Fibroblast of mammary gland (primary cell): ENCODE measurements around the gene TMEM208.
A peak's percentile ranks its signal among the peaks of the same experiment; 100 is the strongest.

Source experiments
- DNase-seq: peaks from one replicate; pipeline ENCODE4 v3.0.0-alpha.2; 2010; ENCODE audit warnings: low read depth
- H3K4me3 ChIP-seq: 2 replicates; pipeline ENCODE4 v1.5.1; 2011; ENCODE audit warnings: low read depth, mild to moderate bottlenecking, low read length, moderate library complexity; ENCODE audit not compliant: control insufficient read depth
- TF ChIP-seq, protein P1 (sequence below): conservative IDR thresholded peaks from 2 replicates; pipeline ENCODE4 v1.5.1; 2011; ENCODE audit warnings: low read depth, low read length, inconsistent platforms; ENCODE audit not compliant: control insufficient read depth, insufficient read depth

The TMEM208 gene

DNA sequence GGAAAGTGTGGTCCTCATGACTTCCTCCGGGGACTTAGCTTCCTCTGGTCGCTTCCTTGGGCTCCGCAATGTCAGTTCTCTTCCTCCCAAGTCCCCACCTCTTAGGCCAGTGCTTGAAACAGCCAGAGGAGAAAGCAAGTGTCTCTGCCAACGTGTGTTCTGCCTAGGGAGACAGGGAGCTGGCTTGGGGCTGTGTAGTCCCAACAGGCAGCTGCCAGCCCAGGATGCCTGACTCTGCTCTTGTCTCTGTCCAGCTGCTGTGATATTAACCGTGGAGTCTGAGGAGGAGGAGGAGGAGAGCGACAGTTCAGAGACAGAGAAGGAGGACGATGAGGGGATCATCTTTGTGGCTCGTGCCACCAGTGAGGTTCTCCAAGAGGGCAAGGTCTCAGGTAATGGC, 38.9 kb downstream of the TMEM208 start:
- no peak for DNase-seq
- H3K4me3 ChIP-seq, result no peak overlapping the region
- TF ChIP-seq, protein P1, sequence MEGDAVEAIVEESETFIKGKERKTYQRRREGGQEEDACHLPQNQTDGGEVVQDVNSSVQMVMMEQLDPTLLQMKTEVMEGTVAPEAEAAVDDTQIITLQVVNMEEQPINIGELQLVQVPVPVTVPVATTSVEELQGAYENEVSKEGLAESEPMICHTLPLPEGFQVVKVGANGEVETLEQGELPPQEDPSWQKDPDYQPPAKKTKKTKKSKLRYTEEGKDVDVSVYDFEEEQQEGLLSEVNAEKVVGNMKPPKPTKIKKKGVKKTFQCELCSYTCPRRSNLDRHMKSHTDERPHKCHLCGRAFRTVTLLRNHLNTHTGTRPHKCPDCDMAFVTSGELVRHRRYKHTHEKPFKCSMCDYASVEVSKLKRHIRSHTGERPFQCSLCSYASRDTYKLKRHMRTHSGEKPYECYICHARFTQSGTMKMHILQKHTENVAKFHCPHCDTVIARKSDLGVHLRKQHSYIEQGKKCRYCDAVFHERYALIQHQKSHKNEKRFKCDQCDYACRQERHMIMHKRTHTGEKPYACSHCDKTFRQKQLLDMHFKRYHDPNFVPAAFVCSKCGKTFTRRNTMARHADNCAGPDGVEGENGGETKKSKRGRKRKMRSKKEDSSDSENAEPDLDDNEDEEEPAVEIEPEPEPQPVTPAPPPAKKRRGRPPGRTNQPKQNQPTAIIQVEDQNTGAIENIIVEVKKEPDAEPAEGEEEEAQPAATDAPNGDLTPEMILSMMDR, result no peak

DNA sequence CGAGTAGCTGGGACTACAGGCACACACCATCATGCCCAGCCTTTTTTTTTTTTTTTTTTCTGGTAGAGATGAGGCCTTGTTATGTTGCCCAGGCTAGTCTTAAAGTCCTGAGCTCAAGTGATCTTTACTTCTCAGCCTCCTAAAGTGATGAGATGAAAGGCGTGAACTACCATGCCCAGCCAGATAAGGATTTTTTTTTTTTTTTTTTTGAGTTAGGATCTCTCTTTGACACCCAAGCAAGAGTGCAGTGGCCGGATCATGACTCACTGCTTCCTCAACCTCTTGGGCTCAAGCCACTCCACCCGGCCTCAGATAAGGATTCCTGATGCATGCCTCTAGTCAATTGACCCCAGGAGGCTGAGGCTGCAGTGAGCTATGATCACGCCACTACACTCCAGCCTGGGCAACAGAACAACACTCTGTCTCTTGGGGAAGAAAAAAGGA, 41.2 kb downstream of the TMEM208 start:
- no peak overlapping the region for H3K4me3 ChIP-seq
- TF ChIP-seq, protein P1, result no peak
- DNase-seq, result peak; percentile 96

DNA sequence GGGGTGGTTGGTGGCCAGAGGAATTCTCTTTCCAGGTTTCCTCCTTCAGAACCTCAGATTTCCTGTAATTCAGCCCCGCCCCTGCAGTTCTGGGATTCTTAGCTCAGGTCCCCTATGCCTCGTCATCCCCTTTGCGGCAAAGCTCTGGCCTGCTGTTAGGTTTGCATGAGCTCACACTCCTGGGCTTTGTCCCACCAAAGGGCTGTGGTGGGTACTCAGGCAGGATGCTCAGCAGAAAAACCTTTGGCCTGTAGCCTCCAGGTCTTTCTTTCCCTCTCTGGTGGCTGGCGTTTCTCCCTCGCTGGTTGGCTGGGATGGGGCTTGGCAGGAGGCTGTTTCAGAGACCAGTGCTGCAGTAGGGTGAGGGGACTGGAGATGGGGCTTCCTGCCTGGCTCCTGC, 42.8 kb downstream of the TMEM208 start:
- peak; percentile 91 for DNase-seq
- no peak overlapping the region for H3K4me3 ChIP-seq
- TF ChIP-seq, protein P1, result no peak

DNA sequence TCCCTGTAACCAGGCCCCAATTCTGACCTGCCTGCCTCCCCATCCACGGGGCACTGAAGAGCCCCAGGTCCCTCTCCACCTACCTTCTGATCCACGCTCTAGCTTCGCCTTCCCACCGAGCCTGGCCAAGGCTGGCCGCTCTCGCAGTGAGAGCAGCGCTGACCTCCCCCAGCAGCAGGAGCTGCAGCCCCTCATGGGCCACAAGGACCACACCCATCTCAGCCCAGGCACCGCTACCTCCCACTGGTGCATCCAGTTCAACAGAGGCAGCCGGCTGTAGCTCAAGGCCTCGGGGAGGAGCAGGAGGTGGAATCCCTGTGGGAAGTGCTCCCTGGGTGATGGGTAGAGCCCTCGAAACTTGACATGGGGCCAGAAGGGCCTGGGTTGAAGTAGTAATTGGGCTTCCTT, 44.0 kb downstream of the TMEM208 start:
- no peak overlapping the region for H3K4me3 ChIP-seq
- no peak for DNase-seq
- TF ChIP-seq, protein P1, result no peak

DNA sequence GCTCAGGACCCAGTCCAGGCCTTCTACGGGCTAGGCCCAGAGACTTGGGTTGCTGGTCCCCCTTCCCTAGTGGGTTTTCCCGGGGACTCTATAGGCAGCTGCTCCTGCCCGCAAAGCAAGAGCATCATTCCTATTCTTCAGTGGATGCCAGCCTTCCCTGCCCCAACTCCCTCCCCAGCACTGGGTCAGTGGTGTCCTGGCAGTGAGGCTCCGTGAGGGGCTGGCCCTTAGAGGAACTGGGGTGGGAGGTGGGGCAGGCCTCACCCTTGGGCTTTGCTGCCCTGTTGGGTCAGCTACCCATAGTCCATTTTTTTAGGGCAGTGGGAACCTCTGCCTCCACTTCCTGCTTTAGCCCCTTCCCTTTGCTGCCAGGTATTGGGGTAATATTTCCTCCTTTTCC, 44.5 kb downstream of the TMEM208 start:
- H3K4me3 ChIP-seq, result no peak overlapping the region
- no peak for DNase-seq
- TF ChIP-seq, protein P1, result no peak

DNA sequence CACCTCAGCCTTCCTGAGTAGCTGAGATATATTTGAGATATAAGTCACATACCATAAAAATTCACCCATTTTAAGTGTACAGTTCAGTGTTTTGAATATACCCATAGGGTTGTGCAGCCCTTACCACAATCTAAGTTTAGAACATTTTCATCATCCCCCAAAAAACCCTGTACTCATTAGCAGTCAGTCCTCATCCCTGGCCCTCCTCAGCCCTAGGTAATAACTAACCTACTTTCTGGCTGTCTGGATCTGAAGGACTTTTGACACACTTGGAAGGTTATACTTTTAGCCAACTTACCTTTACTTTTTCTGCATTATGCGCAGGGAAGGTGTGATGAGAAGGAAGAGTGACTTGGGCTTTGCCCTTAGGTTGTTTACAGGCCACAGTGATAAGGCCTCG, 48.4 kb downstream of the TMEM208 start:
- H3K4me3 ChIP-seq, result no peak overlapping the region
- TF ChIP-seq, protein P1, result no peak
- DNase-seq, result no peak
